CMK (cell line): ENCODE results near the gene FOXR1.
A peak's percentile ranks its signal among the peaks of the same experiment; 100 is the strongest.
"Not testable (repeated sequence)": the region's sequence is repeated elsewhere in the genome, so short reads cannot be mapped to it uniquely, and the experiment has no call there.

Experiments used
- DNase-seq: peaks from one replicate; pipeline ENCODE4 v3.0.0-alpha.2; 2010; ENCODE audit warnings: low read depth

FOXR1 gene

GRCh38 chr11:118997627-118998387, 26.2 kb downstream of the FOXR1 start, which contains the start of gene CENATAC:
CENATAC (plus strand) TSS chr11:118998138; CDS start chr11:118998198, 60 bp downstream.
- DNase-seq, result peak; percentile 95

GRCh38 chr11:118998388-118998717, 26.8 kb downstream of the FOXR1 start:
- DNase-seq, result no peak

GRCh38 chr11:118998822-118999221, 27.3 kb downstream of the FOXR1 start:
- no peak for DNase-seq

- DNase-seq, result no peak
These were observed 29.3 kb downstream of the FOXR1 start for GRCh38 chr11:119000906-119001305.

GRCh38 chr11:119006656-119007055, 35.1 kb downstream of the FOXR1 start:
- no peak for DNase-seq

- no peak for DNase-seq
These were observed 40.0 kb downstream of the FOXR1 start for GRCh38 chr11:119011476-119012053.

GRCh38 chr11:119012629-119013170, 41.1 kb downstream of the FOXR1 start:
- DNase-seq, result no peak

GRCh38 chr11:119014209-119014924, 42.8 kb downstream of the FOXR1 start:
- no peak for DNase-seq

GRCh38 chr11:119015054-119015611, 43.6 kb downstream of the FOXR1 start:
- DNase-seq, result no peak

- DNase-seq, result no peak
These were observed 44.9 kb downstream of the FOXR1 start for GRCh38 chr11:119016216-119017009.

- not testable (repeated sequence) for DNase-seq
These were observed 45.8 kb downstream of the FOXR1 start for GRCh38 chr11:119017377-119017776.

- DNase-seq, result peak; percentile 96
These were observed 46.7 kb downstream of the FOXR1 start, which contains the start of the genes RPS25 and TRAPPC4 for GRCh38 chr11:119018074-119018938. RPS25 (minus strand) TSS chr11:119018343; CDS start chr11:119018284, 59 bp downstream. TRAPPC4 (plus strand) TSS chr11:119018766; CDS start chr11:119018796, 30 bp downstream.

- DNase-seq, result no peak
These were observed 48.4 kb downstream of the FOXR1 start for GRCh38 chr11:119019996-119020395.

GRCh38 chr11:119021631-119022030, 50.1 kb downstream of the FOXR1 start:
- DNase-seq, result no peak

- DNase-seq, result no peak
These were observed 52.2 kb downstream of the FOXR1 start for GRCh38 chr11:119023741-119024140.

GRCh38 chr11:119024430-119025098, 53.0 kb downstream of the FOXR1 start:
- no peak for DNase-seq

GRCh38 chr11:119025099-119025473, 53.5 kb downstream of the FOXR1 start:
- DNase-seq, result no peak

- no peak for DNase-seq
These were observed 54.0 kb downstream of the FOXR1 start for GRCh38 chr11:119025541-119025940.

- DNase-seq, result no peak
These were observed 54.6 kb downstream of the FOXR1 start for GRCh38 chr11:119025978-119026766.
